HPDE6-E6E7 (cell line): ENCODE measurements around the gene HOXC6.

Source experiments
- DNase-seq: peaks from one replicate; pipeline ENCODE4 v3.0.0; 2011; ENCODE audit warnings: missing footprints; ENCODE audit errors: extremely low spot score

HOXC6 gene

DNA sequence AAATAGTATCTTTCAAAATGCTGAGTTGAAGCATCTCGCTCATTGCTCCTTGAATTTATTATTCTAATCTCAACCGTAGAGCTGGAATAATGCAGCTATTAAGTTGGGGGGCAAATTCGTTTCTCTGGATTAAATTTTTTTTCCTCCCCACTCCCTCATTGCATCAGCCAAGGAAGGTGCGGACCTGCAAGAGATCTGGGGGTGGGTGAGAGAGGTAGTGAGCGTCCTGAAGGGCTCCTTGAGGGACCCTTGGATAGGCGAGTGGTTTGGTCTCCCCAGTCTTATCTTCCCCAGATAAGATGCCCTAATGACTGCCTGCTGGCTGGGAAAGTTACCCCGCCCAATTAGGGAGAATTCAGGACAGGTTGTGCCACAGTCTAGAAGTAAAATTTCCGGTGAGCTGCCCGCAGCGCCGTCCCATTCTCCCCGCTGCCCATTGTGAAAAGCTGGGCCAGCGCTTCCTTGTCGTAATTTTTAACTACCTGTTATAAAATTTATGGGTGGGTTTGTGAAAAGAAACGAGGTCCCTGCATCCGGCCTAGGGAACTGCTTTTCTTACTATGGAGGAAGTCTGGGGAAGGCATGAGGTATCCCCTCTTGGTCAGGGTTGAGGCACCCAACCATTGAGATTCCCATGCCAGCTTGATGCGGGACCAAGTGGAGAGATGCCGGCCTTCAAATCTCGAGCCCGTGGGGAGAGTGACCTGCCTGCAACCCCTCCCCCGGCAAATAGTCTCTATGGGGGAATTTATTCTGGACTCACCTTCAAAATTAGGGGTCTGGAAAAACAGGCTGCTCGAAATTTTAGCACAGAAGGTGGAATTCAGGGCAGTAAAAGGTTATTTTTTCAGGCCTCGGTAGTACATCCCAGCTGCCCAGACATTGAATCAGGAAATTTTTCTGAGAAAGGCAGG, 13.0 kb upstream of the HOXC6 start:
- DNase-seq: no peak

DNA sequence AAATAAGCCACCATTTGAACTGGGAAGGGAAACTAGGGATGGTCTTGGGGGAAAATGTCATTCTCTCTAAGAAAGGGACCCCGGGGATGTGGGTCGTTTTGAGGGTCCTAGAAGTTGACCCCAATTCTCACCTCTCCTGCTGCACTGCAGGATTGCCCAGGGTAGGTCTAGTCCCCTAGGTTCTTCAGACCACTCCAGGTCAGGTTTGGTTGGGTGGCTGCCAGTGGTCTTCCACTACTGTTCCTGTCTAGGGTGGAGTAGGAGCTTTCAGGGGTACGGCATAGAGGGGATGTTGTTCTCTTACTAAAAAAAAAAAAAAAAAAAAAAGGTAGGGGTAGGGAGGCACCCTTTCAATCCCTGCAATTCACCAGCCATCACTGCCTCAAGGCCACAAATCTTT, 12.2 kb upstream of the HOXC6 start:
- DNase-seq: no peak

DNA sequence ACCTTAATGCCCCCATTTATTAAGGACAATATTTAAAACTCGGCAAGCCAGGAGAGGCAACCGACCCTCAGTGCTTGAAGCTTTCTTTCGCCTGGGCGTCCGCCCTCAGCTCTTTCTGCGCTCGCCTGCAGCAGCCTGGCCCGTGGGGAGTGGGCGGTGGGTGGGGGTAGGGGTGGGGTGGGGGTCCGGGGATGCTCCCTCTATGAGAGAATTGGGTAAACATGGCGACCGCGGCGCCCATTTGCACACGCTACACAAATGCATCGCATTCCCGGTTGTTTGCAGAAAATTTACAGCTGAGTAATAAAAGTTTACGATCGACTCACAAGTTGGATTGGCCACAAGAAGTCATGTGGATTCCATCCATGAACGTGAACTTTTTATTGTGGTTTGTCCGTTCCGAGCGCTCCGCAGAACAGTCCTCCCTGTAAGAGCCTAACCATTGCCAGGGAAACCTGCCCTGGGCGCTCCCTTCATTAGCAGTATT, 11.7 kb upstream of the HOXC6 start:
- DNase-seq: no peak

DNA sequence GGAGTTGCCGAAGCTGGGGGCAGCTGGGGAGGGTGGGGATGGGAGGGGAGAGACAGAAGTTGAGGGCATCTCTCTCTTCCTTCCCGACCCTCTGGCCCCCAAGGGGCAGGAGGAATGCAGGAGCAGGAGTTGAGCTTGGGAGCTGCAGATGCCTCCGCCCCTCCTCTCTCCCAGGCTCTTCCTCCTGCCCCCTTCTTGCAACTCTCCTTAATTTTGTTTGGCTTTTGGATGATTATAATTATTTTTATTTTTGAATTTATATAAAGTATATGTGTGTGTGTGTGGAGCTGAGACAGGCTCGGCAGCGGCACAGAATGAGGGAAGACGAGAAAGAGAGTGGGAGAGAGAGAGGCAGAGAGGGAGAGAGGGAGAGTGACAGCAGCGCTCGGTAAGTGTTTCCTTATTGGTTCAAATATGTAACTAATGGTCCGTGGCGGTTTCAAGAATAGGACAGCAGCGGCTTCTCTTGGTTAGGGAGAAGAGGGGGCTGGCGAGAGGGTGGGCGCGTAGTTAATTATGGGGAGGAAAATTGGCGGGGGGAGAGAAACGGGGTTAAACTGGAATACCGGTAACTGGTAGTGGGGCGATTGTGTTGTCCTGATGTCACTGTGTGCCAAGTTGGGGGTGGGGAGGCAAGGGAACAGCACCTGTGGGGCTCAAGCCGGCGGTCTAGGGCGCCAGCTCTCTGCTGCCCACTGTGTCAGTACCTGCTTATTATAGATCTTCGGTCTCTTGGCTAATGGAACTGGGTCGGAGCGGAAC, 11.0 kb upstream of the HOXC6 start:
- DNase-seq: no peak

DNA sequence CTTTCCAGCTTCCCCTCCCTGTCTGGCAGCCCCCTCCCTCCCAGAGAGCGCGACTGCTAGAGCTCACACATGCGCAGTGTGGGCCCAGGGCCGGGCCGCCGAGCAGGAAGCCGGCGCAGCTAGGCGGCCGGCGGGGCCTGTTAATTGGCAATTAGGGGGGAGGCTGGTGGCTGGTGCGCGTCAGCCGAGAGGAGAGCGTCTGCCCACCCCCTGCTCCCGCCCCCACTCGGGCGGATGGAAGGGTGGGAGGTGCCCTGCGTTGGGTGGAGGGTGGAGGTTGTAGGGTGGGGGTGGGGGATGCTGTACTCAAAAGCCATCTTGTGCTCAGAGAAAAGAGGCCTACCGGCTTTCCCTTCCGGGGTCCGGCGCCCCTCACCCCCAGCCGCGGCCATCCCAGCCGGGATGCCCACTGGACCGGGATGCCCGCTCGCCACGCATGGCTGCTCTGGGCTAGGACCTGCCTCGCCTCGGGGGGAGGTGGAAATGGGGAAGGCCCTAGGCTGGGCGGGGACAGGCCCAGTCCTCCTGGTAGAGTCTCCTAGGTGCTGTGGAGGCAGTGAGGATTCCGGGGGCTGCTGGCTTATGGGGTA, 10.3 kb upstream of the HOXC6 start:
- no peak for DNase-seq

DNA sequence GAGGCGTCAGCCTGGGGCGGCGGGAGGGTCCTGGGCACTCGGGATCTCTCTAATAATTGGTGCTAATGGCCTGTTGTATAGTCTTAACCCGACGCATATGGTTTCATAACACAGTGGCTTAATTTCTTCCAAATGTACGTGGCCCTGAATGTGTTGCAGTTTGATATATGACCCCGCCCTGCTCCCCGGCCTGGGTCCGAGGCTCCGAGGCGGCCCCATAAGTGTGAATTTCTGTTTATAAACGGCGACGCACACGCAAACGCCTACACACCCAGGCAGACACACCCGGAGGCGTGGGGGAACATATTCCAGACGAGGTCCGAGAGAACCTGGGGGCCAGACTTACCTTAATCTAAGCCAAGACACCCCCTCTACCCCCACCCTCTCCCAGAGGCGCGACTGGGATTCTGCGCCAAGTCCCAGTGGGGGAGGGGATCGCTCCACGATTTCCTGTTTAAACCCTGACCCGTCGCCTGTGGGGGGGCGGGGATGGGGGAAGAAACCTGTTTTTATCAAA, 9.7 kb upstream of the HOXC6 start:
- no peak for DNase-seq

DNA sequence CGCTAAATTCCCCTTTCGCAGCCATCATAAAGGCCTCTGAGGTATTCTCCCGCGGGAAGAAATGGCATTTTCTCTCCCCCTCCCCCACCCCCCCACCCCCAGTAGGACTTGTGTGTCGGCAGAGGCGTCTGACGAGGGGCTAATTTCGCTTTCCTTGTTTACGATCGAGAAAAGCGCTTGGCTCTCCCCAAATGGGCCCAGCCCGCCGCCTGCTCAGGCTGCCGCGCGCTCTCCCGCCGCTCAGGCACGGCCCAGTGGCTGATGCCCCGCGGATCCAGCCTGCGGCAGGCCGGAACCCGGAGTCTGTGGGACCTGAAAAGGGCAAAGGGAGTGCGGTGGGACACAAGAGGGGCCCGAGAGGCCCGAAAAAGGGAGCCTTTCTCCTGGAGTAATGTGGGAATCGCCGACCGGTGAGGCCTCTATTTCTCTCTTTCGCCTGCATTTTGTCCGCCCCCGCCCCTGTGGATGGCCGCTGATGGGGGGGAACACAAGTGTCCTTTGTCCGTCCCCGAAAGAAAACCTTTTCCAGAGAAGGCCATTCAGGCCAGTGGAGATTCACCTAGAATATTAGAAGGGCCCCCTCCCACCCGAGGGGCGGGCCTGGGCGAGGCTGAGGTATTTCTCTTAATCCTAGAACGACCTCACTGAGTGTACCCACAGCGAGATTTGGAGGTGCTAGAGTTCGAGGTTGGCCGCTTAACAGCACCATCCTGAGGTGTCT, 9.0 kb upstream of the HOXC6 start:
- no peak for DNase-seq

DNA sequence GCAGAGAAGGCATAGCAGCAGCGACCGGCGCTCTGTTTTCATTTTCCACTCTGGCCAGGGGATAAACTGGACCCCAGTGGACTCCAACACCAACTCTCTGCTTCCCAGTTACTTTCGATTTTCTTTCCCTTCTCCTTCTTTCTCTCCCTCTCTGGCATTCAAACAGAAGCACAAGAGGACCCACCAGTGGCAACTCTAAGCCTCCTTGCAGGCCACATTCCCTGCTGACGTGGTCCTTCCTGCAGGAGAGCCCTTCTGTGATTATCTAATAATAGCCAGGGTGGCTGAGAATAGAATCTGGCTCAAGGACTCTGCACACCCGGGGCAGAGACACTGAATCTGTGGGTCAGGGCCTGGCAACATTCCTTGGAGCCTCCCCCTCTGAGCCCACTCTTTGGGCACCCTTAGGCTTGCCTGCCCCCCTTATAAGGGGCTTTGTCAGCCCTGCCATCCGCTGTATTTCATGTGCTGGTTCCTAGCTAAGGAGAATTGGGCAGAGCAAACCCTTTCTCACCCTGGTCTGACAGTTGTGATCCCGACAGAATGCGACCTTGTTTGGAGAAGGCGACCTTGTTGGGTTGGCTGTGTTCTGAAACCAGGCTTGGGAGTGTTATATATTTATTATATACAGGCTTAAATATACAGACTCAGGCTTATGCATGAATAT, 8.2 kb upstream of the HOXC6 start:
- no peak for DNase-seq

DNA sequence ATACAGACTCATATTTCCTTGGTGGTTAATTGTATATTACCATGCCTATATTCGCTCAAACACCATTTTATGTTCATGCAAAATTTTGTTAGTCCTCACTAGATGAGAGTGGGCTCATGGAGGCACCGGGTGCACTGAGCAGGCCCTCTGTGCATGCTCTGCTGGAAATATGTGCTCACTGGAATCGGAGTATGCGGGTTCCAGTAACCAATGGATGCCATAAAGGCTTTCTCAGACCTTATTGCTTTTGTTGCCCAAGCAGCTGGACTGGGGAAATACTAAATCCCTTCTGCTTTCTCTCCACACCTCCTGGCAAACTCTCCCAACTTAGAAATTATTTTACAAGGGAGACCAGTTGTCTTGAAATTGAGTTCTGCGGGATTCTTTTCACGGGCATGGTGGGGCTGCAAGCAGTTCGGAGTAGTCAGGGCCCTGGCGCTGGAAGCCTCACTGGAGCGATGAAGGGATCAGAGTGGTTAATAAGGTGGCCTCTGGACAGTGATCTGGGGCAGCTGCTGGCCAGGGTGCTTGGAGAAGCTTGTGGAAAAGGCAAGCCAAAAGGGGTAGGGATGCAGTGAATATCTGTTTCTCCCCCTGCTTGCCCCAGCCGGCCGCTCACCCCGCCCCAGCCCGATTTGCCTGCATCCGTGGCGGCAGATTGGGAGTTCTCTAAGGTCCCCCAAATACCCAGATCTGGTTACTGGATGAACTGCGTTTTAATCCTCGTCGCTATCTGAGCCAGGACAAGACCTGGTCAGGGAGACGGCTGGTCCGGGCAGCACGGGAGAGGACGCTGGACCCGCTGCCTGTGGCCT, 7.4 kb upstream of the HOXC6 start:
- DNase-seq: no peak

DNA sequence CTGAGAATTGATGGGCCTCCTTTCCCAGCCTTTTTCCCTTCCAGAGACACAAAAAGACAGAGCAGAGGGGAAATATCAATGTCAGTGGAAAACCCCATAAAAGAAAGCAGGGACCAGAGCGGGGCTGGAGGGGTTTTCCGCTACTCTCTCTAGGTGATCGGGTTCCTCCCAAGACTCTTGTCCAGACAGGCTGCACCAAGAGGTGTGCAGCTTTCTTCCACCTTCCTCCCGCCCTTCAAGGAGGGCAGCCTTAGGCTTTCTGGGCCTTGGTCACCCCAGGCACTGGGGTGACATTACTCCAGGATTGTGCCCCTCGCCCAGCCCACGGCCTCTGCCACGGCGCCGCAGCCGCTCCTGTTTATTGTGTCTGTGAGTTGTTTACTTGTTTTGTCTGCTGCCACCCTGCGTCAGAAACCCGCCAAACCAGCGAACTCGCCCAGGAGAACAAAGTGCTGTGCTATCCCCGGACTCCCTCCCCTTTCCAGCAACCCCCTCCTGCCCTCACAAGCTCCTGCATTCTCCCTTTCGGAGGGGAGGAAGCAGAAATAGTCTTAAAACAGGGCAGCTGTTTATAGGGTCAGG, 6.7 kb upstream of the HOXC6 start:
- DNase-seq: no peak

DNA sequence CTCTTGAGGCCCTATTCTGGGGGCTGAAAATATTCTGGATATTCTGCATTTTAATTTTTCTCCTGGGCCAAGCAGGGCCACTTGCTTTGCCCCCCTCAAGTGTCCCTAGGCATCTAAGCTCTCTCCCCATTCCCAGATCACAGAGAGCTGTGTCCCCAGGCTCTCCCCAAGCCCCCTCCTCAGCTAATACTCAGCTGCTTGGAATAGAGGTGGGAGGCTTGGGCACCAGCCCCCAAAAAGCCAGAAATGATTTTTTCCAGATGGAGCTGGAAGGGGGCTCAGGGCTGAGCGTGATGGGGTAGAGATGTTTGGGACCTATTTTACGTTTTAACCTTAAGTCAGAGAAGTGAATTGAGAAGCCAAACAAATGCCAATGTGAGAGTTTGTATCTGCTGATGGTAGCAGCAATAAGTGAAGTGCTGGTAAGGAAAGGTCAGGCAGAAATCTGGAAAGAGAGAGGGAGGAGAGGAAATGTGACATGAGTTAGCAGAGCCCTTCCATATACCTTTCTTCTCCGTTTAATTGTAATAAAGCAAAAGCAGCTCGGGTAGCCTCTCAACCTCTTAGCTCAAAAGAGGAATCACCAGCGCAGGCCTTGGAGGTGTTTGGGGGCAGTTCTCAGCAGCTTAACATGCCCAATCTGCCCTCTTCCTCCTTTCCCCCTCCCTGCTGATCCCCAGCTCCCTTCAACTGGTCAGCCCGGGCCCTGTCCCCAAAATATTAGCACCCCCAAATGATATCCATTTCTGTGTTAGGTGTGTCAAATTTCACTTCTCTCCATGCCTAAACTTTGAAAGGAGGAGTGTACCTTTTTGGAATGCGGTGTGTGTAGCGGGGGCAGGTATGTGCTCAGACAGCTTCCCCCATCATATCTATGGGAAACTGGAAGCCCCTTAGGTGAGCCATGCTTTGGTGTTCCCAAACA, 5.0 kb upstream of the HOXC6 start:
- no peak for DNase-seq

DNA sequence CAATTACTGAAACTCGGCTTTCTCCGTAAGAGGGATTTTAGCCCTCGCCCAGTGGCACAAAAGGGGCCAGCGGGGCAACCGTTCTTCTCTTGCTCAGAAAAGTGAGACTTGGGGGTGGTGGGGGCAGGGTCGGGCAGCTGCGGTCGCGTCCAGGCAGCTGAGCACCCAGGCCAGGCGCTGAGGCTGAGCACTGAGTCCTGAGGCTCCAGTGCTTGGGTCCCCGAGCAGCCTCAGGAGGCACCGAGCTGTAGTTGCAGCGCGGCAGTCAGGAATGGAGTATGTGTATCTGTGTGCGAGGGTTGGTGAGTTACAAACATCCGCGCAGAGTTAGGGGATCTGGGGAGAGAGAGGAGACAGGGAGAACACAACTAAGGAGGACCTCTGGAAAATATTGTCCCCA, 4.1 kb upstream of the HOXC6 start:
- DNase-seq: no peak

DNA sequence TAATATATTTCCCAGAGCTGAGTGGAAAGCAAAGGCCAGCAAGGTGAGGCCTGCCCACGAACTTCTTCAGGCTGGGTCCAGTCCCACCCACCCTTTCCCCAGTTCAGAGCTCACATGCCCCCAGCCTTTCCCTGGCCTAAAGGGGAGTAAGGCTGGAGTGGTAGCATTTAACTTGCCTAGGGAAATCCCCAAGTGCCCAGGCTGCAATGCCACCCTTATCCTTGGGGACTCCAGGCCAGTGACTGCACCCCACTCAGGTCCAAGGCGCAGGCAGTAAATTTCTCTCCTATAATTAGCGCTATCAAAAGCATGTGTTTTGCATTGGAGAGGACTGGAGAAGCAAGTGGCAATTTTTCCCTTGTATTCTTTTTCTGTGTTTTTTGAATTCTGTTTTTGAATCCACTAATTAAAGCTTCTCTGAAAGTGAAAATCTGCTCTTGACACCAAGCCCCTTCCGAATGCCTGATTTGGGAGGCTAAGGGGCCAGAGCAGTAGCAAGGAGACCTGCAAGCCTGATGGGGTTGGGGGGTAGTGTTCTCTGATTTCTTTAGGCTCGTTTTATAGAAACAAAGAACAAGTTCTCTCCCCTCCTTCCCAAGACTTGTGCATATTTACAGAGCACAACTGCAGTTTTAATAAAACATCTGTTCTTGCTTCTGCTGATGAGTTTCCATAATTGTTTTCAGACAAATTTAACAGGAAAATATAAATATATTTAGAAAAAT, 3.5 kb upstream of the HOXC6 start:
- DNase-seq: no peak

DNA sequence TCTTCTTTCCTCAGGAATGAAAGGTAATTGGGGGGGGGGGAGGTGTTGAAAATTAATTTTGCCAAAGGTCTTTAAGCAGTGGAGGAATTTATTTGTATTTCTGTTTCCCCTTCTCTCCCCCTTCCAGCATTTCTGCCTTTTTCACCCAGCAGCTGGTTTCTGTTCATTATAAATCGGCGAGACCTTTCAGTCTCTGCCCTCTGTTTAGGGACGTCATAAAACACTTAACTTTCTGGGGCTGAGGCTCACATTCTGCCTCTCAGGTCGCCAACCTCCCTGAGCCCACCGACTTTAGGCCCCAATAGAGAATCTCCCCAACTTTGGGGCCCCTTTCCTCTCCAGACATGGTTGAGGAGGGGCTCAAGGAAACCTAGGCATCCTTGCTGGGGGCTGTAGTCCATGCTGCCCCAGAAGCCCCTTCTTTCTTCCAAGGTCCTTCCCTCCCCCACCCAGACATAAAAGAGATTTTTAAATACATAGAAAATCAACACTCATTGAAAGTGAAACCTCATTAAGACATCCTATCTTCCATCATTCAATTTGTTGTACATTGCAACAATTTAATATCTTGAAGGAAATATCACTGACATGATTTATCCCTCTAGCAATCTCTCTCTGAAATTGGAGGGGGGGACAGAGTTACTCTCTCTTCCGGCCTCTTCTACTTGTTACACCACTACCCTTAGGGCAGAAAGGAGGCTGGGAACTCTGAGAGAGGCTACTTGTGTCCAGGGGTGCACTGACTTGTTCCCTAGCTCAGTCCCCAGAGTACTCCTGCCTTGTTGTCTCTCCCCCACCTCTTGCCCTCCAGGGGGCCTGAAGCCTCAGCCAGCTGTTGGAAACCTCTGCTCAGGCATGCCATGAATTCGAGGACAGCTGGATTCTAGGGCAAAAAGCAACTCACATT, 2.5 kb upstream of the HOXC6 start:
- no peak for DNase-seq

DNA sequence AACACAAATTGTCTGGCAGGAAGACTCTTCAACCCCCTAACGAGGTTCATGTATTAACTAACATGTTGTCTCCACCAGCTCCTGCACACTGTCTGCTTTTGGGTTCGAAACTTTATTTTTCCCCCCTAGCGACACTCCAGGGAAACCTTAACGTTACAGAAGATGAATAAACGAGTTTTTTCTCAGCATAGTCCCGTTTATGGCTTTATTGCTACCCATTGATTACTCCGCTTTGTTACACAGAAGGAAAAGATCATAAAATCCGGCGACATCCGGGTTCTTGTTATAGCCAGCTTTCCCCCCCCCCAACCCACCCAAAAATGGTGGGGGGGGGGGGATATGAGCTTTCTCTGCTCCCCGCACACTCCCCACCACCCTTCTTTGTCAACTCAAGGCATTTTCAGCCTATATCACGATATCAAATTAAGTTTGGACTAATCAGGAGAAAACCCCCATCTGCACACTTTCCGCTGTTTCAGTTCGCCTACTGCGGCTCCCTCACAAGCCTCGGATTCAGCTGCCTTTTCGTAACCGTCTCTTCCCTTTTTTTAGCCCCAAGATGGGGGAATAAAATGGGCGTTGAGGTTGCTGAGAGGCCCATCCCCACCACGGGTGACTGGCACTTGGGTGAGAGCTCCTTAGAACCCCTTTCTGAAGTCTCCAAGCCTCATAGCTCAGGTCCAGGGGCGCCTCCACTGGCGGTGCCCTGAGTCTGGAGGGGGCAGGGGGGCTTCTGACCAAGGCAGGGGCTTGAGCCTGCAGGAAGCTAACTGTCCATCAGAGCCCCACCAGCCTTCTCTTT, 1.4 kb upstream of the HOXC6 start:
- DNase-seq: no peak

DNA sequence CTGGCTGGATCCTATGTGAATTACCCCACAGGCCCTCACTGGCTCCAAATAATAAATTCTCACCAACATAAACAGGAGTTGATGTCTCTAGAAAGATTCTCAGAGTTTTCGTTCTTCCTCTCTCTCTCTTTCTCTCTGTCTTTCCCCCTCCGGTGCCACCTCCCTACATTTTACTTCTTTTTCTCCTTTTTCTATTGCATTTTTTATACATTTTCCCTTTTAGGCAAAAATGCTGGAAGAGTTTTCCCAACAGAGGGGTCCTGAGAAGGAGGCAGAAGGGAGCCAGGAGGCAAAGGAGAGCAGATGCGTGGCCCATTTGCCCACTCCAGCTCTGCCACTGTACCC, 826 bp upstream of the HOXC6 start:
- no peak for DNase-seq
